GF-D8 (cell line): ENCODE measurements around the gene KRT79.

Experiments
- DNase-seq: peaks from one replicate; lab custom pipeline; 2025; lab: John Stamatoyannopoulos, UW

Gene KRT79

GRCh38 chr12:52791271-52792184, 42.6 kb downstream of the KRT79 start:
- no peak for DNase-seq

GRCh38 chr12:52790427-52791270, 43.5 kb downstream of the KRT79 start:
- no peak for DNase-seq

GRCh38 chr12:52789637-52790426, 44.3 kb downstream of the KRT79 start:
- DNase-seq, result no peak

GRCh38 chr12:52788876-52789636, 45.1 kb downstream of the KRT79 start:
- no peak for DNase-seq

- no peak for DNase-seq
Measured at GRCh38 chr12:52788192-52788875, 45.8 kb downstream of the KRT79 start.

DNA sequence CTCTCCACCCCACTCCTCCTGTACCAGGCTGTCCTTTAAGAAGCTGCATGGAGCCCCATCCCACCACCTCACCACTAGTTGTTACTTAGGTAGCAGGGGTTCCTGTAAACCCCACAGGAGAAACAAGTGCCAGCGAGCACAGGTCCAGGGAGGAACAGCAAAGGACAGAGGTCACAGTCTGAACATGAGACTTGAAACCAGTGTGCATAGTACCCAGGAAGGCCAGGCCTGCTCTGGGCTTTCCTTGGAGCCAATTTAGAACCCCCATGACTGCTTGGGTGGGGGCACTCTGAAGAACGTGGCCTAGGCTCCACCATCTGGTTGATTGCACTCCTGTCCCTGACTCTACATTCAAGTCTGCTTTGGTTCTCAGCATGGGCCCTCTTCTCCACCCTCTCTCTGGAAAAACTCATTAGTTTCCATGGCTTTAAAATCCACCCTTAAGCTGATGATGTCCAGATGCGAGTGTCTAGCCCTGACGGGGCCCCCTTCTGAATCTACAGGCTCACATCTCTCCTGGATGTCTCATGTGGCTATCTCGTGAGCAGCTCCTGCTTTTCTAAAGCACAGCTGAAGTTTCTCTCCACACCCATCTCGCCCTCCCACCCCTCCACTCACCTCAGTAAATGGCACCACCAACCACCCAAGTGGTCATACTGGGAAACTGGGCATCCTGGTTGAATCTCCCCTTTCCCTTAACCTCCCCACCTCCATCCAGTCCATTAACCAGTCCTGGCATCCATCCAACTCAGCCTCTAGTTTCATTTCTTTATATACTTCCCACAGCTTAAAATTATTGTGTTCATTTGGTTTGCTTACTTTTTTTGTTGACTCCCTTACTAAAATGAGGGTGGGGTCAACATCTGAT, 46.6 kb downstream of the KRT79 start:
- no peak for DNase-seq

GRCh38 chr12:52784909-52785308, 49.2 kb downstream of the KRT79 start:
- no peak for DNase-seq

- no peak for DNase-seq
Measured at GRCh38 chr12:52783563-52784316, 50.4 kb downstream of the KRT79 start.

GRCh38 chr12:52782502-52782901, 51.6 kb downstream of the KRT79 start:
- DNase-seq, result no peak

DNA sequence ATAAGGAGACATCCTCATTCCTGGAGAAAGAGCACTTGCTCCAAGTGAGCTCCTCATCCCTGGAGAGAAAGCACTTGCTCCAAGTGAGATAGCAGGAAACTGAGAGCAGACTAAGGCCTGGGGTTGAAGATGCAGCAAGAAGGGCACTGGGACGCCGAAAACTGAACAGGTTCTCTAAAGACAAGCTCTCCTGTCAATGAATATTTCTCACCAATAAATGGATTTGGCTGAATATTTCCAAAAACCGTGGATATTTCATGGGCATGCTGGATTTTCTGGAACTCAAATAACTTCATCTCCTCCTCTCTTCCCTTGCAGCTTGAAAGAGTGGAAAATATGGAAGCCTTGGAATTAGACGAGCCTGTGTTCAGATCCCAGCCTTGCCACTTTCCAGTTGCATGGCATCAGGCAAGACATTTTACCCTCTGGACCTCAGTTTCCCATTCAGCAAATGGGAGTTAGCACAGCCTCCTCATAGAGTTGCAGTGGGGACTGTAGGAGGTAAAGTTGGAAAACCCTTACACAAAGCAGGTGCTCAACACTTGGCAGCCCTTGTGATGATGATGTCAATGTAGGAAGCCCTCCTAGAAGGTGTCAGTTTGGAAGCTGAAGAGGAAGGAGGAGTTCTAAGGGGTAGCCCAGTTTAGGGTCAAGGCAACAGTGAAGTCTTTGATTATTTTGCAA, 52.6 kb downstream of the KRT79 start:
- DNase-seq, result no peak

- DNase-seq, result no peak
Measured at GRCh38 chr12:52779914-52780313, 54.2 kb downstream of the KRT79 start.

- DNase-seq, result no peak
Measured at GRCh38 chr12:52778833-52779232, 55.3 kb downstream of the KRT79 start.

DNA sequence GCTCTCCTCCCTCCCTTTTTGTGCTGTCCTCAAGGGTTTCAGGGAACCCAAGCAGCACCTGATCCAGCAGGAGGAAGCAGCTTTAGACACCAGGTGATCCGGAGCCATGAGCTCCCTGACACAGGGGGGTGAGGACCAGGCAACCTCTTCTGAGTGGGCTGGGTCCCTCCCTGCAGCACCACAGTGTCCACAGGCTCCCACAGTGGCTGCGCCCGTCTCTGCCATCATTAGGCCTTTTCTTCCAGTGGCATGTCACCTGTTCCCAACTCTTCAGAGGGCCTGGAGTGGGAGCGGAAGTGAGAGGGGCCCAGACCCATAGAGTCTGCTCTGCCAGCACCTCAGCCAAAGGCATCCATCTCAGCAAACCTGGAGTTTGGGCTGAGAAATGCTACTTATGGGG, 56.5 kb downstream of the KRT79 start:
- DNase-seq, result no peak

DNA sequence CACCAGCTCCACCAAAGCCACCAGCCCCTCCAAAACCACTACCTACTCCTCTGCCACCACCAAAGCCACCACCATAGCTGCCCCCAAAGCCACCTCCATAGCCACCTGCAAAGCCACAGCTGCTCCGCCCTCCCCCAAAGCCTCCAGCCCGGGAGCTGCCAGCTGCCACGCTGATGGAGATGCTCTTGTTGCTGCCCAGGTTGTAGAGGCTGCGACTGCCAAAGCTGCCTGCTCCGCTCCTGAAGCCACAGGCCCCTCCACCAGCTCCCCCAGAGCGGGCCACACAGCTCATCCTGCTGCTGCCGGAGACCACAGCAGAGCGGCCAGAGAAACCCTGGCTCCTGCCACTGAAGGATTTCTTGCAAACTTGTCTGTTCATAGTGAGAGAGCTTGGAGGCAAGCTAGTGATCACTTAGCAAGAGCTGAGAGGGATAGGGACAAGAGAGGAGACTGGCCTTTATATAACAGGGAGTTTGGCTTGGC, 57.2 kb downstream of the KRT79 start, which contains the start of gene KRT76:
KRT76 (minus strand) TSS at position 433 of the 483 bp plus-strand sequence; CDS start at position 379, 54 bp downstream.
- no peak for DNase-seq

- no peak for DNase-seq
Measured at GRCh38 chr12:52776435-52776834, 57.7 kb downstream of the KRT79 start.

DNA sequence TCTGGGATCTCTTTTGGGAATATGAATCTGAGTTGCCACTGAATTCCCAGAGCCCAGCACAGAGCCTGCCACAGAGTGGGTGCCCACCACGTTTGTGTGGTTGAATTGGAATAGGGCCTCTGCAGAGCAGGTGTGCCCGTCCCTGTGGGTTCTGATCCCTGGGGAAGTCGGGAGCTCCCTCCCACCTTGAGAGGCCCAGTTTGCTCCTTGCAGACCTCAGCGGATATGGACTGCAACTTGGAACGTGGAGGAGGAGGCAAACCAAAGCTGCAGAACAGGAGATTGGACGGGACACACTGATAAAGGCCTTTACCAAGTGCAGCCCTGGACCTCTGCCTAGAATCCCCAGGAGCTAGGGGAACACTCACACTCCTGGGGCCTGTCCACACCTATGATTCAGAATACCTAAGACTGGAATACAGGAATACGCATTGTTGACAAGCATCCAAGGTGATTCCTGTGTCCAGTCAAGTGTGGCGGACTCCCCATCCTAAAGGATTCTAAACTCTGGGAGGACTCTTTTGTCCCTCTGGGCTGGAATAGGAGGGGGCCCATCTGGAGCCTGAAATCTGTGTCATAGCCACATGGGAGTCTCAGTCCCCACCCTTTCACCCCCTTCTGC, 59.4 kb downstream of the KRT79 start:
- no peak for DNase-seq

- no peak for DNase-seq
Measured at GRCh38 chr12:52772772-52773171, 61.3 kb downstream of the KRT79 start.

DNA sequence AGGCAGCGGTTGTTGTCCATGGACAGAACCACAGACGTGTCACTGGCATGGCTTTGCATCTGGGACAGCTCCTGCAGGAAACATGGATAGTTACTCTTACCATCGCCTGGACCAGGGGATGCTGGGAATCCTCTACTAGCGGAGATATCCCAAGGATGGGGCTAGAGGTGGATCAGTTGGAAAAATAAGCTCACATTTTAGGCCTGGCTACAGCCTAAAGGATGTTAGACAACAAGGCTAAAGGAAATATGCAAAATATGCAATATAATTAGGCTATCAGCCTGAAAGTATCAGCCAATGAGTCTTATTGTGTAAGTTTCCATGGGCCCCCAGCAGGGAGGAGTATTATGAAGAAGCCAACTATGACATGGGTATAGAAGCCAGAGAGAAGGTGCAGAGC, 61.9 kb downstream of the KRT79 start:
- no peak for DNase-seq
